Hepatocyte (in vitro differentiated cells): Measurements from ENCODE around the gene PIGP. TPM values are rescaled to one million over a fixed set of nuclear protein-coding genes. Genes with fewer than 3 reads are reported as not detected.

Source experiments
- DNase-seq: peaks from one replicate; pipeline ENCODE4 v3.0.0-alpha.2; 2016; ENCODE audit warnings: low spot score
- H2AFZ ChIP-seq: fragments of 200-600 bp; sonication (generic); 2 replicates; pipeline ENCODE4 v1.6.0; 2016; ENCODE audit warnings: antibody characterized with exemption, mild to moderate bottlenecking
- H3K27ac ChIP-seq: fragments of 200-600 bp; sonication (generic); 2 replicates; pipeline ENCODE4 v1.5.1; 2016; ENCODE audit warnings: mild to moderate bottlenecking
- H3K27me3 ChIP-seq: fragments of 200-600 bp; sonication (generic); 2 replicates; pipeline ENCODE4 v1.6.1; 2016
- H3K36me3 ChIP-seq: fragments of 200-600 bp; sonication (generic); replicated peaks from 2 replicates; pipeline ENCODE4 v1.5.1; 2016; ENCODE audit warnings: low read depth; ENCODE audit not compliant: insufficient read depth
- H3K4me1 ChIP-seq: fragments of 200-600 bp; sonication (generic); 2 replicates; pipeline ENCODE4 v1.5.1; 2016; ENCODE audit warnings: mild to moderate bottlenecking, moderate library complexity; ENCODE audit not compliant: insufficient read depth
- H3K4me2 ChIP-seq: fragments of 200-600 bp; sonication (generic); 2 replicates; pipeline ENCODE4 v1.6.0; 2016
- H3K4me3 ChIP-seq: fragments of 200-600 bp; sonication (generic); 2 replicates; pipeline ENCODE4 v1.5.1; 2016; ENCODE audit warnings: mild to moderate bottlenecking
- H3K79me2 ChIP-seq: fragments of 200-600 bp; sonication (generic); 2 replicates; pipeline ENCODE4 v1.6.0; 2017; ENCODE audit warnings: mild to moderate bottlenecking
- H3K9me2 ChIP-seq: fragments of 200-600 bp; sonication (generic); replicated peaks from 2 replicates; pipeline ENCODE4 v1.6.0; 2017; ENCODE audit warnings: mild to moderate bottlenecking; ENCODE audit not compliant: insufficient read depth
- H3K9me3 ChIP-seq: fragments of 200-600 bp; sonication (generic); 2 replicates; pipeline ENCODE4 v1.5.1; 2016; ENCODE audit warnings: low read depth, mild to moderate bottlenecking
- H4K20me1 ChIP-seq: fragments of 200-600 bp; sonication (generic); 2 replicates; pipeline ENCODE4 v1.6.0; 2016; ENCODE audit warnings: mild to moderate bottlenecking; ENCODE audit not compliant: insufficient read depth, poor library complexity, severe bottlenecking
- EZH2 ChIP-seq: fragments of 200-600 bp; sonication (generic); IDR thresholded peaks from 2 replicates; pipeline ENCODE4 v1.6.1; 2016; ENCODE audit warnings: antibody characterized with exemption, mild to moderate bottlenecking, borderline replicate concordance
- EZH2phosphoT487 ChIP-seq: fragments of 200-600 bp; sonication (generic); IDR thresholded peaks from one replicate; pipeline ENCODE4 v1.6.1; 2018; ENCODE audit warnings: antibody characterized with exemption, mild to moderate bottlenecking, low read depth, moderate library complexity; ENCODE audit not compliant: unreplicated experiment, severe bottlenecking
- WGBS: methylation state at CpG from one replicate; pipeline ENCODE4 v1.1.6; 2016; ENCODE audit warnings: low lambda C conversion rate; ENCODE audit errors: missing lambda C conversion rate; 5-methylcytosine and 5-hydroxymethylcytosine counted together
- polyA plus RNA-seq: library from polyadenylated mRNA; unstranded; fragments of >200 nt; fragmentation: Nextera tagmentation; extraction: Ambion mirVana; gene quantifications from 2 replicates; pipeline ENCODE4 v1.2.1, GENCODE V29; 2016
- total RNA-seq: library from RNA; depleted of rRNA; stranded (reverse); fragments of >200 nt; gene quantifications from 2 replicates; pipeline ENCODE4 v1.2.3, GENCODE V29; 2014
- TF ChIP-seq, protein P1 (sequence below): fragments of 200-600 bp; sonication (generic); IDR thresholded peaks from 2 replicates; pipeline ENCODE4 v1.5.1; 2016; ENCODE audit warnings: antibody characterized with exemption, mild to moderate bottlenecking; ENCODE audit not compliant: poor library complexity

The PIGP gene
- total and polyA plus RNA-seq, 2 experiments from 2014 or later: 23.3 to 39.9 TPM

DNA sequence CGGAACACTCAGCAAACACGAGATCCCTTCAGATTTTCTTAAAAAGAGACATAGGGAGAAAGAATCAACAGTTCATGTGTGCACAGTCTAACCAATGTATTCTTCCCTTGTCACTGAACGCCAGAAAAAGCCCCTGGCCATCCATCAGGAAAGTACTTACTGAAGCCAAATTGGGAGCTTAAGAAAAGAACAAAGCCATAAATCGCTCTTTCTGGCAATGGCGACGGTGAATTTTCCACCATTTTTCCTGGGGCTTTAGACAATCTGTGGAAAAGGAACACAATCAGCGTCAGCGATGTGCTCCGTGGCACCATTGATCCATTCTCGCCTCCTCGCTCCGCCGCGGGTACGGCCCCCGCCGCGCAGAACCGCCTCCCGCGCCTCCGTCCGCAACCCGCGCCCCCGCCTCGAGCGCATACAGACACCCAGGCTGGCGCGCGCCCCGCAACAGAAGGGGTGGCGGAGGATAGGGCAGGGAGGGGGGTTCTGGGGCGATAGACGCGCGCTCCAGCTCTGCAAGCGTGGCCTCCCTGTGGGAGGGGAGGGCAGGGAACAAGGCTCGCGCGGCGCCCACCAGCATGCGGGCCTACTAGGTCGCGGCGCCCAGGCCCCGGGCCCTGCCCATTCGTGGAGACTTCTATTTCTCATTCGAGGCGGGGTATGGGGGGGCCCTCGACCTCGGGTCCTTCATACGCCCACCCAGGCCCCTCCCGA is 440 bp downstream of the PIGP start:
- peak; percentile 93 for DNase-seq
- peak overlapping the region; percentile 100 for H3K27ac ChIP-seq
- peaks cover 32% of the 10 kb centered on the region for H4K20me1 ChIP-seq
- peak overlapping the region; percentile 94 for H2AFZ ChIP-seq
- no peaks in the 10 kb centered on the region for H3K9me2 ChIP-seq
- TF ChIP-seq EZH2 (no peak), EZH2phosphoT487 (no peak)
- TF ChIP-seq, protein P1, sequence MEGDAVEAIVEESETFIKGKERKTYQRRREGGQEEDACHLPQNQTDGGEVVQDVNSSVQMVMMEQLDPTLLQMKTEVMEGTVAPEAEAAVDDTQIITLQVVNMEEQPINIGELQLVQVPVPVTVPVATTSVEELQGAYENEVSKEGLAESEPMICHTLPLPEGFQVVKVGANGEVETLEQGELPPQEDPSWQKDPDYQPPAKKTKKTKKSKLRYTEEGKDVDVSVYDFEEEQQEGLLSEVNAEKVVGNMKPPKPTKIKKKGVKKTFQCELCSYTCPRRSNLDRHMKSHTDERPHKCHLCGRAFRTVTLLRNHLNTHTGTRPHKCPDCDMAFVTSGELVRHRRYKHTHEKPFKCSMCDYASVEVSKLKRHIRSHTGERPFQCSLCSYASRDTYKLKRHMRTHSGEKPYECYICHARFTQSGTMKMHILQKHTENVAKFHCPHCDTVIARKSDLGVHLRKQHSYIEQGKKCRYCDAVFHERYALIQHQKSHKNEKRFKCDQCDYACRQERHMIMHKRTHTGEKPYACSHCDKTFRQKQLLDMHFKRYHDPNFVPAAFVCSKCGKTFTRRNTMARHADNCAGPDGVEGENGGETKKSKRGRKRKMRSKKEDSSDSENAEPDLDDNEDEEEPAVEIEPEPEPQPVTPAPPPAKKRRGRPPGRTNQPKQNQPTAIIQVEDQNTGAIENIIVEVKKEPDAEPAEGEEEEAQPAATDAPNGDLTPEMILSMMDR: no peak
- H3K9me3 ChIP-seq: no peaks in the 10 kb centered on the region
- 0% methylated on average over 6 of the region's 54 CpGs for WGBS
- H3K27me3 ChIP-seq: no peaks in the 10 kb centered on the region
- peaks cover 17% of the 10 kb centered on the region for H3K4me1 ChIP-seq
- peak overlapping the region; percentile 88 for H3K4me2 ChIP-seq
- peaks cover 58% of the 10 kb centered on the region for H3K79me2 ChIP-seq
- H3K36me3 ChIP-seq: no peaks in the 10 kb centered on the region
- peak overlapping the region; percentile 59 for H3K4me3 ChIP-seq

DNA sequence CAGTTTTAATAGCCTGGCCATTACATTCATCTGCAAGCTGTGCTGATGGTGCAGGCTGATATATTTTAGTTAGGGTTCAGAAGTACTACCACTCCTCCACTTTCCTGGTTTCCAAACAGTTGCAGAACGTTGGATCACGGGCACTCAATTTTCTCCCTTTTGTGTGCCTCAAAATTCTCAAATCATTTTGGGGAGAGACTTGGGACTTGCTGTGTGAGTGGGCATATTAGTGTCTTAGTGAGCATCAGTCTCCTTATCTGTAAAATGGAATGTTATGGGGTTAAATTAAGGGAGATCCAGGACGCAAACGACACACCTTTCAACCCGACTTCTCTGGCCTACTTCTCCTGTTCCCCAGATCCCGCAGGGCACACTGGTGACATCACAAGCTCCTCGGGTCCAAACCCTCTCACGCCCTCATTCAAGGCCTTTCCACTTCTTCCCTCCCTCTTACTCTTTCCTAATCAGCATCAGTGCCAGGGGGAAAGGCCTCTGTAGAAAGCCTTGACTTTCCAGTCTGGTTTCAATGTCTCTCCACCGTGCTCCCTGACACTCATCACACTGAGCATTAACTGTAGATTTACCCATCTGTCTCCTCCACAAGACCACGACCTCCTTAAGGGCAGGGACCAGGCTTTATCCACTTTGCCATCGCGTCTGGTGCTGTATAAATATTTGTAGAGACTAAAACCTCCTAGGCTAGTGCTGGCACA is 1.2 kb downstream of the PIGP start:
- Histone ChIP-seq H3K79me2 (peaks cover 51% of the 10 kb centered on the region), H3K36me3 (no peaks in the 10 kb centered on the region), H3K9me2 (no peaks in the 10 kb centered on the region), H3K27me3 (no peaks in the 10 kb centered on the region), H3K4me3 (peak overlapping the region; percentile 59), H3K4me1 (peaks cover 17% of the 10 kb centered on the region), H3K9me3 (no peaks in the 10 kb centered on the region), H2AFZ (peak overlapping the region; percentile 94), H4K20me1 (peaks cover 26% of the 10 kb centered on the region), H3K27ac (peak overlapping the region; percentile 100), H3K4me2 (peak overlapping the region; percentile 88)
- DNase-seq: peak; percentile 74
- WGBS: 23% methylated on average over 12 of the region's 12 CpGs
- no peak for TF ChIP-seq EZH2phosphoT487
- TF ChIP-seq EZH2: no peak
- TF ChIP-seq, protein P1: no peak

DNA sequence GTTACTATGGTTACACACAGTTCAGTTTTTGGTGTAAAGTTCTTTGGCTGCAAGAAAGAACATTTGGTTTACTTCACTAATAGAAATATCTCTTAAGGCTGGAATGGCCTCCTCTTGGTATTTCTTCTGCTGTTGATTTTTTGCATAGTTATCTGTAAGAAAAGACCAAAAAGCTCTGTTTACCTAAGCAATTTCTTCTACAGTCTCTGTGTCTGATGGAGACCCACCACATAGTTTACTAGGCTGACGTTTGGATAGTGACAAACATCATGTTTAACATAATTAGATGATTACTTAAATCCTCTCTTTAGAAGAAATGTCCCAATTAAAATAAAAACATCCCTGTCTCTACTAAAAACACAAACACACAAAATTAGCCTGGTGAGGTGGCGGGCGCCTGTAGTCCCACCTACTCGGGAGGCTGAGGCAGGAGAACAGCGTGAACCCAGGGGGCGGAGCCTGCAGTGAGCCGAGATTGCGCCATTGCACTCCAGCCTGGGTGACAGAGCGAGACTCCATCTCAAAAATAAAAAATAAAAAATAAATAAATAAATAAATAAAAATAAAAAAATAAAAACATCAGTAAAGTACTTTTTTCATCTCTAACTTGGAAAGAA is 7.2 kb downstream of the PIGP start:
- Histone ChIP-seq H3K4me2 (no peak overlapping the region), H3K9me2 (no peaks in the 10 kb centered on the region), H3K4me3 (no peak overlapping the region), H3K9me3 (no peaks in the 10 kb centered on the region), H3K36me3 (no peaks in the 10 kb centered on the region), H3K27ac (no peak overlapping the region), H3K4me1 (peaks cover 7% of the 10 kb centered on the region), H4K20me1 (no peaks in the 10 kb centered on the region), H3K79me2 (peaks cover 6% of the 10 kb centered on the region), H3K27me3 (no peaks in the 10 kb centered on the region), H2AFZ (no peak overlapping the region)
- TF ChIP-seq EZH2: no peak
- no peak for DNase-seq
- WGBS: 87% methylated on average over 9 of the region's 9 CpGs

DNA sequence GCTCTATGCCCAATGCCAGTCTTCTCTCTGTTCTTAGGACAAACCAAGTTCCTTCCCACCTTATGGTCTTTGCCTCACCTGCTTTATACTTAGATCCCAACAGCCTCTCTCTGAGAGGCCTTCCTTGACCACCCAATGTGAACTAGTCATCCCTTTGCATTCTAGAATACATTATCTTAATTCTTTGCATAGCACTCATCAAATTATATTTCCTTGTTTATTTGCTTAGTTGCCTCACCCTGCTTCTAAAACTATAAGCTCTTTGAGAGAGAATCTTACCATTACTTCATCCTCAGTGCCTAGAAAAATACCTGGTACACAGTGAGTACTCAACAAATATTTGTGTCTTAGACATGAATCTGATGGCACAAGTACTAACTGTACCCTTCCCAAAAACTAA is 8.0 kb downstream of the PIGP start:
- no peak overlapping the region for H3K4me2 ChIP-seq
- H3K9me3 ChIP-seq: no peaks in the 10 kb centered on the region
- H3K36me3 ChIP-seq: no peaks in the 10 kb centered on the region
- no peak overlapping the region for H3K27ac ChIP-seq
- H2AFZ ChIP-seq: no peak overlapping the region
- TF ChIP-seq, protein P1: no peak
- TF ChIP-seq EZH2phosphoT487 (no peak), EZH2 (no peak)
- no peaks in the 10 kb centered on the region for H4K20me1 ChIP-seq
- H3K79me2 ChIP-seq: peaks cover 3% of the 10 kb centered on the region
- DNase-seq: no peak
- peaks cover 13% of the 10 kb centered on the region for H3K4me1 ChIP-seq
- no peak overlapping the region for H3K4me3 ChIP-seq
- no peaks in the 10 kb centered on the region for H3K27me3 ChIP-seq
- H3K9me2 ChIP-seq: no peaks in the 10 kb centered on the region
